HepG2 (cell line): ENCODE measurements around the gene SUZ12. TPM values are rescaled to one million over a fixed set of nuclear protein-coding genes. Genes with fewer than 3 reads are reported as not detected.

ENCODE experiments used
- ATAC-seq: fragments of 200-7000 bp; cut with Tn5 transposase; 3 replicates; pipeline ENCODE4 v1.9.1; 2020; ENCODE audit warnings: mild to moderate bottlenecking, moderate library complexity
- BruUV-seq: library from RNA; stranded (reverse); fragments of 400-500 nt; replicated peaks from 2 replicates; lab custom pipeline; 2021; lab: Mats Ljungman, UMichigan
- CTCF ChIA-PET: fragments of 300-600 bp; formaldehyde crosslinking; extraction: SDS; loops from one replicate; lab custom pipeline; 2021; ENCODE audit warnings: low total read pairs, inconsistent platforms, low intra/inter-chr PET ratio; lab: Yijun Ruan, JAX
- POLR2A ChIA-PET: fragments of 350-600 bp; sonication (Branson Sonifier 250); formaldehyde crosslinking; loops from one replicate; lab custom pipeline; 2020; ENCODE audit warnings: antibody characterized with exemption, inconsistent platforms; lab: Yijun Ruan, JAX
- DNase-seq: peaks from one replicate; pipeline ENCODE4 v3.0.0-alpha.2; 2015; ENCODE audit warnings: low spot score
- FAIRE-seq: peaks from 3 replicates; lab custom pipeline; 2011; peaks lifted over from hg19 to GRCh38; lab: Jason Lieb, UNC
- H2AFZ ChIP-seq: one replicate; pipeline ENCODE4 v1.6.1; 2011; ENCODE audit warnings: low read length, inconsistent platforms
- H3K27ac ChIP-seq: fragments of 300-600 bp; 3 replicates; pipeline ENCODE4 v1.8.0; 2011; ENCODE audit warnings: mixed run types, mild to moderate bottlenecking, mixed read lengths, low read length, inconsistent platforms; ENCODE audit not compliant: insufficient read depth; ENCODE audit errors: extremely low read length
- H3K27me3 ChIP-seq, 2 experiments: fragments of 200-600 bp in 1 of 2; 2 replicates in 1 of 2; 3 replicates in 1 of 2; pipeline versions ENCODE4 v1.6.0 to v1.8.0; 2011; ENCODE audit warnings: low read length in 2 of 2, mild to moderate bottlenecking in 2 of 2, moderate library complexity in 2 of 2, inconsistent platforms in 1 of 2; ENCODE audit not compliant: insufficient read depth in 2 of 2, control insufficient read depth in 1 of 2
- H3K36me3 ChIP-seq, 2 experiments: fragments of 200-600 bp in 1 of 2; replicated peaks in 1 of 2; 2 replicates in 1 of 2; 3 replicates in 1 of 2; pipeline versions ENCODE4 v1.5.1 to v1.8.0; 2011; ENCODE audit warnings: low read length in 2 of 2, inconsistent platforms in 1 of 2; ENCODE audit not compliant: insufficient read depth in 2 of 2, control insufficient read depth in 1 of 2
- H3K4me1 ChIP-seq: 2 replicates; pipeline ENCODE4 v1.5.1; 2012; ENCODE audit warnings: low read length, inconsistent platforms; ENCODE audit not compliant: insufficient read depth
- H3K4me2 ChIP-seq: 2 replicates; pipeline ENCODE4 v1.6.0; 2011; ENCODE audit warnings: low read depth, low read length, inconsistent platforms
- H3K4me3 ChIP-seq, 3 experiments: fragments of 200-600 bp in 1 of 3; sonication (generic), shearing (Covaris generic) in 1 of 3; replicated peaks in 1 of 3; 2 replicates each; pipeline ENCODE4 v1.5.1; 2011 to 2016; ENCODE audit warnings: low read length in 3 of 3, inconsistent platforms in 2 of 3, low read depth in 2 of 3, mild to moderate bottlenecking in 2 of 3, control low read depth in 1 of 3, mixed read lengths in 1 of 3; ENCODE audit not compliant: insufficient read depth in 1 of 3
- H3K79me2 ChIP-seq: one replicate; pipeline ENCODE4 v1.6.1; 2011; ENCODE audit warnings: low read length, inconsistent platforms; ENCODE audit not compliant: insufficient read depth
- H3K9ac ChIP-seq: 2 replicates; pipeline ENCODE4 v1.6.0; 2011; ENCODE audit warnings: mild to moderate bottlenecking, low read depth, low read length, inconsistent platforms; ENCODE audit not compliant: insufficient read depth
- H3K9me3 ChIP-seq: 2 replicates; pipeline ENCODE4 v1.5.1; 2012; ENCODE audit warnings: mild to moderate bottlenecking, low read length
- H4K20me1 ChIP-seq: 2 replicates; pipeline ENCODE4 v1.6.0; 2011; ENCODE audit warnings: inconsistent platforms, mild to moderate bottlenecking, low read length, moderate library complexity; ENCODE audit not compliant: insufficient read depth
- EZH2 ChIP-seq: conservative IDR thresholded peaks from 2 replicates; pipeline ENCODE4 v1.6.1; 2012; ENCODE audit warnings: mild to moderate bottlenecking, low read depth, low read length, moderate library complexity
- HOXA3 ChIP-seq: sonication (generic); formaldehyde crosslinking; IDR thresholded peaks from 2 replicates; pipeline ENCODE4 v1.5.0; 2020; ENCODE audit warnings: missing genetic modification reagents
- PPARG ChIP-seq: conservative IDR thresholded peaks from 2 replicates; pipeline ENCODE4 v1.6.1; 2016; ENCODE audit warnings: missing biosample characterization, missing genetic modification reagents
- RFX5 ChIP-seq: IDR thresholded peaks from 2 replicates; pipeline ENCODE4 v1.6.1; 2011; ENCODE audit warnings: low read depth, low read length, improper control_type of control experiment
- SKIL ChIP-seq: sonication (generic); formaldehyde crosslinking; IDR thresholded peaks from 2 replicates; pipeline ENCODE4 v1.8.0; 2022; ENCODE audit warnings: missing genetic modification reagents, mild to moderate bottlenecking, moderate library complexity, borderline replicate concordance
- SMAD3 ChIP-seq: sonication (generic); formaldehyde crosslinking; IDR thresholded peaks from 2 replicates; pipeline ENCODE4 v1.4.0; 2020; ENCODE audit warnings: missing genetic modification reagents
- ZMAT3 ChIP-seq: sonication (generic); formaldehyde crosslinking; conservative IDR thresholded peaks from 2 replicates; pipeline ENCODE4 v1.7.0; 2021; ENCODE audit warnings: missing genetic modification reagents
- WGBS: methylation state at CpG from one replicate; pipeline ENCODE4 v1.1.6; 2017; ENCODE audit warnings: low lambda C conversion rate; 5-methylcytosine and 5-hydroxymethylcytosine counted together
- in situ Hi-C: cut with HindIII; loops from 2 replicates; pipeline ENCODE4 v1.10.0; 2017; ENCODE audit warnings: low pct_unique_long_range_greater_than_20kb; ENCODE audit not compliant: extremely low pct_ligation_motif_present
- intact Hi-C: fragments of 100-400 bp; cut with micrococcal nuclease; formaldehyde crosslinking; loops from one replicate; pipeline ENCODE4 v1.10.0; 2022; ENCODE audit not compliant: unreplicated experiment
- polyA plus RNA-seq, 8 experiments: library from polyadenylated mRNA; depleted of rRNA in 3 of 8; stranded (reverse) in 7 of 8; unstranded in 1 of 8; fragments of >200 nt; fragmentation: Illumina TruSeq in 4 of 8; extraction: Trizol in 4 of 8; gene quantifications; 2 replicates each; pipeline versions ENCODE4 v1.2.1 to v1.2.3, GENCODE V29; 2011 to 2016; ENCODE audit warnings: low read depth in 4 of 8, missing spikeins in 1 of 8, mixed read lengths in 1 of 8; ENCODE audit not compliant: insufficient read depth in 1 of 8
- total RNA-seq, 5 experiments: library from RNA; depleted of rRNA; stranded (reverse); fragments of >200 nt; fragmentation: Illumina TruSeq; extraction: Trizol; gene quantifications; 2 replicates each; pipeline ENCODE4 v1.2.3, GENCODE V29; 2016; ENCODE audit warnings: low read depth in 1 of 5
- TF ChIP-seq, protein P1 (sequence below): sonication (generic); formaldehyde crosslinking; IDR thresholded peaks from 2 replicates; pipeline ENCODE4 v1.5.1; 2020; ENCODE audit warnings: missing genetic modification reagents, mild to moderate bottlenecking, borderline replicate concordance

The SUZ12 gene
- total and polyA plus RNA-seq, 2 of the 13 experiments (the other 11 are each of a cell fraction or from before 2014, with no cell fraction given) = 11.7 to 15.6 TPM

- CTCF ChIA-PET = no interaction called here
- Histone ChIP-seq H3K79me2 (no peaks in the 10 kb centered on the region), H2AFZ (no peak overlapping the region), H3K27me3 (no peaks in the 10 kb centered on the region; a peak in 1 of 5 replicates), H3K4me1 (peaks cover 25% of the 10 kb centered on the region; the same call in 1 of the 2 replicates), H3K4me3 (no peak overlapping the region), H3K4me2 (no peak overlapping the region), H3K9ac (no peak overlapping the region), H3K27ac (no peak overlapping the region), H3K36me3 (no peaks in the 10 kb centered on the region), H4K20me1 (no peaks in the 10 kb centered on the region), H3K9me3 (no peaks in the 10 kb centered on the region)
- DNase-seq (no peak), FAIRE-seq (no peak), ATAC-seq (no peak)
- in situ Hi-C loops (no loop called here), intact Hi-C loops (no loop called here)
- TF ChIP-seq SKIL (CRISPR knock-in tag) = no peak
- TF ChIP-seq SMAD3 (CRISPR knock-in tag) = no peak
- no peak for TF ChIP-seq RFX5
- TF ChIP-seq ZMAT3 = no peak
- no peak for TF ChIP-seq HOXA3 (CRISPR knock-in tag)
- TF ChIP-seq PPARG (CRISPR knock-in tag) = no peak
- TF ChIP-seq, protein P1, sequence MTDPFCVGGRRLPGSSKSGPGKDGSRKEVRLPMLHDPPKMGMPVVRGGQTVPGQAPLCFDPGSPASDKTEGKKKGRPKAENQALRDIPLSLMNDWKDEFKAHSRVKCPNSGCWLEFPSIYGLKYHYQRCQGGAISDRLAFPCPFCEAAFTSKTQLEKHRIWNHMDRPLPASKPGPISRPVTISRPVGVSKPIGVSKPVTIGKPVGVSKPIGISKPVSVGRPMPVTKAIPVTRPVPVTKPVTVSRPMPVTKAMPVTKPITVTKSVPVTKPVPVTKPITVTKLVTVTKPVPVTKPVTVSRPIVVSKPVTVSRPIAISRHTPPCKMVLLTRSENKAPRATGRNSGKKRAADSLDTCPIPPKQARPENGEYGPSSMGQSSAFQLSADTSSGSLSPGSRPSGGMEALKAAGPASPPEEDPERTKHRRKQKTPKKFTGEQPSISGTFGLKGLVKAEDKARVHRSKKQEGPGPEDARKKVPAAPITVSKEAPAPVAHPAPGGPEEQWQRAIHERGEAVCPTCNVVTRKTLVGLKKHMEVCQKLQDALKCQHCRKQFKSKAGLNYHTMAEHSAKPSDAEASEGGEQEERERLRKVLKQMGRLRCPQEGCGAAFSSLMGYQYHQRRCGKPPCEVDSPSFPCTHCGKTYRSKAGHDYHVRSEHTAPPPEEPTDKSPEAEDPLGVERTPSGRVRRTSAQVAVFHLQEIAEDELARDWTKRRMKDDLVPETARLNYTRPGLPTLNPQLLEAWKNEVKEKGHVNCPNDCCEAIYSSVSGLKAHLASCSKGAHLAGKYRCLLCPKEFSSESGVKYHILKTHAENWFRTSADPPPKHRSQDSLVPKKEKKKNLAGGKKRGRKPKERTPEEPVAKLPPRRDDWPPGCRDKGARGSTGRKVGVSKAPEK (CRISPR knock-in tag) = no peak
- TF ChIP-seq EZH2 = no peak
- POLR2A ChIA-PET = no interaction called here
- WGBS = 86% methylated on average over 32 of the region's 36 CpGs
- no TSS peak for BruUV-seq
These were observed 20.2 kb upstream of the SUZ12 start for GRCh38 chr17:31916491-31917064.
